ENCODE measurements around the gene SYT4.
"Not testable (repeated sequence)": the region's sequence is repeated elsewhere in the genome, so short reads cannot be mapped to it uniquely, and the experiment has no call there.

SYT4 gene

GRCh38 chr18:43277164-43277600 lies at the start of gene SYT4:
Gene SYT4, minus strand, starts transcription at chr18:43277490. Its CDS starts 209 bp downstream, at chr18:43277281.
- no peak for DNase-seq (ENCODE audit: low read depth in 2 of 2)

- DNase-seq (ENCODE audit: low read depth in 2 of 2), result no peak
Observed at GRCh38 chr18:43322132-43322531, 44.8 kb upstream of the SYT4 start.

DNA sequence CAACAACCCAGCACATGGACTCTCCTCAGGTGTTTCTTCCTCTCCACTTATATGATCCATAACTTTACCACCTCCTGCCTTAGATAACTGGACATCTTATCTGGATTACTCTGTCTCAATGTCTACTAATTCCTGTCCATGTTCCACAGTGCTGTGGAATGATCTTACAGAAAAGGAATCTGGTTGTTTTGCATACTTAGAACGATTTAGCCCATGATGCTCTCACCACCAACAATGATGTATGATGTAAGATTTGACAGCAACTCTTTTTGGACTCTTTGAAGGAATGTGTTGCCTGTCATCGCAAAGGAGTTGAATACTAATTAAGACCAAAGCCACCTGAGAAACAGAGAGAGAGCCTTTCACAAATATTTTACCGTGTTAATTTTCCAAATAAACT lies 37.7 kb upstream of the SYT4 start:
- no peak for DNase-seq (ENCODE audit: low read depth in 2 of 2)

GRCh38 chr18:43312891-43313290 lies 35.6 kb upstream of the SYT4 start:
- no peak for DNase-seq (ENCODE audit: low read depth in 2 of 2)

- no peak for DNase-seq (ENCODE audit: low read depth in 2 of 2)
Observed at GRCh38 chr18:43310239-43310638, 32.9 kb upstream of the SYT4 start.

- no peak for DNase-seq (ENCODE audit: low read depth in 2 of 2)
Observed at GRCh38 chr18:43303376-43303775, 26.1 kb upstream of the SYT4 start.

- DNase-seq (ENCODE audit: low read depth in 2 of 2), result not testable (repeated sequence)
Observed at GRCh38 chr18:43286187-43286586, 8.9 kb upstream of the SYT4 start.

GRCh38 chr18:43283299-43283698 lies 6.0 kb upstream of the SYT4 start:
- no peak for DNase-seq (ENCODE audit: low read depth in 2 of 2)

GRCh38 chr18:43279015-43279744 lies 1.9 kb upstream of the SYT4 start:
- DNase-seq (ENCODE audit: low read depth in 2 of 2), result no peak

DNA sequence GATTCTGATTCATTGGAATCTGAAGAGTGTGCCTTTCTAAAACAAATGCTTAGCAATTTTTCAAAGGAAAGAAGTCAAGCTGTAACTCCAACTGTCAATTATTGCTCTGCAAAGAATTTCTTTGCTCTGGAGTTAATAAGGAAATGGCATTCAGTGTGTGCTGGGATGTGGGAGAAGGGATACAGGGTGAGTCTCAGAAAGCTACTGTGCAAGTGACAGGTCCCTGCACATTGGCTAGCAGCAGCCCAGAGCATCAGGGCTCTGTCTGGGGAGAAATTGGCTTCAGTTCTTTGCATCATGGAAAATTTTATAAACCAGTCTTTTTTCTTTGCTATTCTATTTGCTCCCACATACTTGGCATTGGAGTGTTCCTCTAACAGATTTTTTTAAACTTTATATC lies 1.1 kb upstream of the SYT4 start:
- DNase-seq (ENCODE audit: low read depth in 2 of 2), result no peak

DNA sequence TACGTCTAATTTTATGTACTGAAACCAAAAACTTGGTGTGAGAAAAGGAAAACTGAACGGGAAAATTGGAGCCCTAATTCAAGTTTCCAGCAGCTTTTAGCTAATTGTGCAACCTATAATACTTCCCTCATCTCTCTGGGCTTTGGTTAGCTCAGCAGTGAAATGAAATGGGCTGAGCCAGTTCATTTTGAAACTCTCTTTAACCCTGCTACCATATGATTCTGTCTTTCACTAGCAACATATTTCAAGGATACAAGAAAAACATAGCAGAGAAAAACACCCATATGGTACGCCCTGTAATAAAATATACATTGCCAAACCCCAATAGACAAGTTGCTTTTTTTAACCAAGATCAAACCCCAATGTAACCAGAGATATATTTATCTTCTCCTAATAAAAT lies 799 bp downstream of the SYT4 start:
- no peak for DNase-seq (ENCODE audit: low read depth in 2 of 2)

- DNase-seq (ENCODE audit: low read depth in 2 of 2), result no peak
Observed at GRCh38 chr18:43275546-43275945, 1.7 kb downstream of the SYT4 start.

DNA sequence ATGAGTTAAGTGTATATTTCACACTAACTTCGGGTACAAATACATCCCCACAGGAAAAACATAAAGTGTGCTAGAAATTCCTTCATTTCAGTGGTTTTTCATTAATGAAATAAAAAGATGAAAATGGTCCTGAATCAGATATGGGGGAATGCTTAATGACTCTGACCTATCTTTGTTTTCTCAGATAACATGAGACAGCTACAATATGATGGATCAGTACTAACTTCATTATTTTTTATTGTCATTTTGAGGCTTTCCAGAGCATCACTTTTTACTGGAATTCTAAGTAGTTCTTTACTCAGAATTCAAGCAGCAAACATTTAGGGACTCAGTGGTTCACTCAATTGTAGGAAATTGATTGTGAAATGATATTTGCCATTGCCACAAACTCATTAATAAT lies 2.8 kb downstream of the SYT4 start:
- no peak for DNase-seq (ENCODE audit: low read depth in 2 of 2)

- no peak for DNase-seq (ENCODE audit: low read depth in 2 of 2)
Observed at GRCh38 chr18:43271593-43272432, 5.5 kb downstream of the SYT4 start.

- DNase-seq (ENCODE audit: low read depth in 2 of 2), result no peak
Observed at GRCh38 chr18:43267818-43268217, 9.5 kb downstream of the SYT4 start.

- no peak for DNase-seq (ENCODE audit: low read depth in 2 of 2)
Observed at GRCh38 chr18:43265465-43265864, 11.8 kb downstream of the SYT4 start.

- DNase-seq (ENCODE audit: low read depth in 2 of 2), result no peak
Observed at GRCh38 chr18:43248610-43249249, 28.6 kb downstream of the SYT4 start.

DNA sequence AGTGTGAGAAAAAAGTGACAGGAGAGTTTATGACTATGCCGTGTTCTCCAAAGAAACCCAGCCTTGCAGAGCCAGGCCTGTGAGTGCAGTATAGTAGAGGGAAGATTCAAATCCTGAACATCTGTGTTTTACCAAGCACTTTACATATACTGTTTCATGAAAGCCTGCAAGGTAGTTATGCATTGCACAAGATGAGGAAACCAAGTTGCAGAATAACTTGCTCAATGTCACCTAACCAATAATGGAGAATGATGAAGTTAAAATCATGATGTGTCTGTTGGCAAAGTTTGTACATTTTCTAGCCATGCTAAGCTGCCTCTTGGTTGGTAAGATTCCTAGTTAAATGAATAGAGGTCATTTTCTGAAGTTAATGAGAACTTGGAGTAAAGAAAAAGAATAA lies 29.3 kb downstream of the SYT4 start:
- DNase-seq (ENCODE audit: low read depth in 2 of 2), result no peak

GRCh38 chr18:43238429-43238828 lies 38.9 kb downstream of the SYT4 start:
- DNase-seq (ENCODE audit: low read depth in 2 of 2), result no peak

DNA sequence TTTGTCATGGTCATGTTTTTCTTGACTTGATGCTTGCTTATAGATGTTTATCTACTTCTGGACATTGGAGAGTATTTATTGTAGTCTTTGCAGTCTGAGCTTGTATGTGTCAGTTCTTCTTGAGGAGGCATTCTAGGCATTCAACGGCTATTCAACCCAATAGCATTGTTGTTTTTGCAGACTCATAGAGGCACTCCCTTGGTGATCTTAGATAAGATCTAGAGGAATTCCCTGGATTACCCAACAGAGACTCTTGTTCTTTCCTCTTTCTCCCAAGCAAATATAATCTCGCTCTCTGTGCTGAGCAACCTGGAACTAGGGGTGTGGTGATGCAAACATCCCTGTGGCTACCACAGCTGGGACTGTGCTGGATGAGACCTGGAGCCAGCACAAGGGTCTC lies 40.4 kb downstream of the SYT4 start:
- no peak for DNase-seq (ENCODE audit: low read depth in 2 of 2)

DNA sequence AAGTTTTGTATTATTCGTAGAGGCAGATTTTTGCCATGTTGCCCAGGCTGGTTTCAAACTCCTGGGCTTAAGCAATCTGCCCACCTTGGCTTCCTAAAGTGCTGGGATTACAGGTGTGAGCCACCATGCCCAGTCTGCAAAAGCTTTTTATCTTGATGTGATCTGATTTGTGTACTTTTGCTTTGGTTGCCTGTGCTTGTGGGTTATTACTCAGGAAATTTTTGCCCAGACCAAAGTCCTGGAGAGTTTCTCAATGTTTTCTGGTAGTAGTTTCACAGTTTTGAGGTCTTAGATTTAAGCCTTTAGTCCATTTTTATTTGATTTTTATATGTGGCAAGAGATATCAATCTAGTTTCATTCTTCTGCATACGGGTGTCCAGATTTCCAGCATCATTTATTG lies 42.4 kb downstream of the SYT4 start:
- no peak for DNase-seq (ENCODE audit: low read depth in 2 of 2)

- DNase-seq (ENCODE audit: low read depth in 2 of 2), result no peak
Observed at GRCh38 chr18:43222501-43222900, 54.8 kb downstream of the SYT4 start.

- DNase-seq (ENCODE audit: low read depth in 2 of 2), result no peak
Observed at GRCh38 chr18:43220691-43221090, 56.6 kb downstream of the SYT4 start.

Data from activated CD8-positive, alpha-beta memory T cell treated with anti-CD3 and anti-CD28 coated beads for 4 hours (primary cell).